Keratinocyte (primary cell): ENCODE measurements around the gene MKX. TPM values are rescaled to one million over a fixed set of nuclear protein-coding genes. Genes with fewer than 3 reads are reported as not detected.

Source experiments
- DNase-seq: peaks from one replicate; pipeline ENCODE4 v3.0.0-alpha.2; 2011; ENCODE audit warnings: low read depth, missing footprints, low spot score
- FAIRE-seq: peaks from 2 replicates; lab custom pipeline; 2011; peaks lifted over from hg19 to GRCh38; lab: Jason Lieb, UNC
- H2AFZ ChIP-seq: 2 replicates; pipeline ENCODE4 v1.6.0; 2012; ENCODE audit warnings: low read length, control low read depth, inconsistent platforms; ENCODE audit not compliant: control insufficient read depth
- H3K27ac ChIP-seq: 2 replicates; pipeline ENCODE4 v1.5.1; 2011; ENCODE audit warnings: low read length; ENCODE audit not compliant: control insufficient read depth, insufficient read depth
- H3K27me3 ChIP-seq: 3 replicates; pipeline ENCODE4 v1.6.0; 2011; ENCODE audit warnings: low read length; ENCODE audit not compliant: control insufficient read depth, insufficient read depth; ENCODE audit errors: extremely low read depth
- H3K36me3 ChIP-seq, 2 experiments: 2 replicates in 1 of 2; 3 replicates in 1 of 2; pipeline ENCODE4 v1.5.1; 2011; ENCODE audit warnings: low read length in 2 of 2, mild to moderate bottlenecking in 1 of 2; ENCODE audit not compliant: control insufficient read depth in 2 of 2, insufficient read depth in 2 of 2; ENCODE audit errors: extremely low read depth in 1 of 2
- H3K4me1 ChIP-seq: 3 replicates; pipeline ENCODE4 v1.5.1; 2011; ENCODE audit warnings: low read length; ENCODE audit not compliant: control insufficient read depth, insufficient read depth; ENCODE audit errors: extremely low read depth
- H3K4me2 ChIP-seq: 3 replicates; pipeline ENCODE4 v1.6.0; 2011; ENCODE audit warnings: low read depth, low read length; ENCODE audit not compliant: control insufficient read depth, insufficient read depth; ENCODE audit errors: extremely low read depth
- H3K4me3 ChIP-seq, 3 experiments: fragments of 200-600 bp in 1 of 3; sonication (generic) in 1 of 3; 2 replicates in 2 of 3; 3 replicates in 1 of 3; pipeline ENCODE4 v1.5.1; 2011 to 2016; ENCODE audit warnings: low read length in 3 of 3, mild to moderate bottlenecking in 3 of 3, control low read depth in 2 of 3, inconsistent platforms in 1 of 3, low read depth in 1 of 3, mixed read lengths in 1 of 3, mixed run types in 1 of 3, moderate library complexity in 1 of 3; ENCODE audit not compliant: control insufficient read depth in 2 of 3, insufficient read depth in 2 of 3; ENCODE audit errors: extremely low read depth in 1 of 3
- H3K79me2 ChIP-seq: 2 replicates; pipeline ENCODE4 v1.6.0; 2012; ENCODE audit warnings: low read length; ENCODE audit not compliant: control insufficient read depth, insufficient read depth
- H3K9ac ChIP-seq: 3 replicates; pipeline ENCODE4 v1.6.0; 2011; ENCODE audit warnings: low read length; ENCODE audit not compliant: control insufficient read depth, insufficient read depth; ENCODE audit errors: extremely low read depth
- H3K9me1 ChIP-seq: 3 replicates; pipeline ENCODE4 v1.6.0; 2011; ENCODE audit warnings: low read length; ENCODE audit not compliant: control insufficient read depth, insufficient read depth; ENCODE audit errors: extremely low read depth
- H3K9me3 ChIP-seq: 2 replicates; pipeline ENCODE4 v1.5.1; 2012; ENCODE audit warnings: low read depth, low read length; ENCODE audit not compliant: control insufficient read depth
- H4K20me1 ChIP-seq: 3 replicates; pipeline ENCODE4 v1.6.0; 2011; ENCODE audit warnings: low read length; ENCODE audit not compliant: control insufficient read depth, insufficient read depth; ENCODE audit errors: extremely low read depth
- CTCF ChIP-seq, 3 experiments: IDR thresholded peaks in 1 of 3; conservative IDR thresholded peaks in 1 of 3; optimal IDR thresholded peaks in 1 of 3; 2 replicates in 2 of 3; 3 replicates in 1 of 3; pipeline versions ENCODE3 to v1.5.1; 2011; ENCODE audit warnings: low read length in 3 of 3, mild to moderate bottlenecking in 3 of 3, moderate library complexity in 2 of 3, control low read depth in 1 of 3, inconsistent platforms in 1 of 3; ENCODE audit not compliant: insufficient read depth in 2 of 3; ENCODE audit errors: extremely low read depth in 1 of 3
- EZH2 ChIP-seq: IDR thresholded peaks from one replicate; pipeline ENCODE4 v1.6.1; 2012; ENCODE audit warnings: inconsistent platforms, mild to moderate bottlenecking, low read length, moderate library complexity
- dilution Hi-C: fragments of 300-500 bp; cut with MboI; formaldehyde crosslinking; loops from one replicate; pipeline ENCODE4 v1.7.0; 2020; ENCODE audit warnings: low sequenced_read_pairs; ENCODE audit not compliant: extremely low pct_ligation_motif_present
- polyA plus RNA-seq, 5 experiments: library from polyadenylated mRNA; depleted of rRNA in 3 of 5; stranded (reverse) in 3 of 5; stranded (forward) in 1 of 5; unstranded in 1 of 5; fragments of >200 nt; gene quantifications; 1 replicate in 1 of 5; 2 replicates in 3 of 5; 3 replicates in 1 of 5; pipeline versions ENCODE4 v1.2.1 to v1.2.3, GENCODE V29; 2011 to 2012; ENCODE audit warnings: missing spikeins in 2 of 5, low read depth in 1 of 5, low replicate concordance in 1 of 5

The MKX gene
- polyA plus RNA-seq, 1 donor (not counting 4 experiments of a cell fraction or from before 2014, with no cell fraction given), result 0.04 TPM

- Histone ChIP-seq H3K9ac (no peak overlapping the region), H2AFZ (no peak overlapping the region), H3K36me3 (no peaks in the 10 kb centered on the region), H3K9me1 (no peaks in the 10 kb centered on the region), H3K4me2 (no peak overlapping the region), H3K4me3 (no peak overlapping the region), H3K9me3 (no peaks in the 10 kb centered on the region), H4K20me1 (no peaks in the 10 kb centered on the region), H3K27ac (no peak overlapping the region), H3K79me2 (no peaks in the 10 kb centered on the region), H3K27me3 (no peaks in the 10 kb centered on the region), H3K4me1 (no peaks in the 10 kb centered on the region)
- dilution Hi-C loops, result no loop called here
- no peak for TF ChIP-seq EZH2
- TF ChIP-seq CTCF (optimal IDR thresholded peaks at IDR 0.05 in 1 of 3, IDR thresholded peaks at IDR 0.05 in 1 of 3, conservative IDR thresholded peaks at IDR 0.05 in 1 of 3; ENCODE audit: extremely low read depth in 1 of 3, insufficient read depth in 2 of 3, low read length in 3 of 3), result no peak
- FAIRE-seq (peak; percentile 26), DNase-seq (no peak)
These were observed 36.3 kb downstream of the MKX start for GRCh38 chr10:27709304-27709703.

GRCh38 chr10:27701938-27702537 lies 43.6 kb downstream of the MKX start:
- DNase-seq (no peak), FAIRE-seq (no peak)
- dilution Hi-C loops, result no loop called here
- Histone ChIP-seq H3K27ac (no peak overlapping the region), H3K4me3 (no peak overlapping the region), H3K9me1 (no peaks in the 10 kb centered on the region), H3K79me2 (no peaks in the 10 kb centered on the region), H4K20me1 (no peaks in the 10 kb centered on the region), H3K9ac (no peak overlapping the region), H3K4me1 (no peaks in the 10 kb centered on the region), H3K4me2 (no peak overlapping the region), H3K9me3 (no peaks in the 10 kb centered on the region), H3K27me3 (no peaks in the 10 kb centered on the region), H3K36me3 (no peaks in the 10 kb centered on the region), H2AFZ (no peak overlapping the region)
- no peak for TF ChIP-seq CTCF (optimal IDR thresholded peaks at IDR 0.05 in 1 of 3, IDR thresholded peaks at IDR 0.05 in 1 of 3, conservative IDR thresholded peaks at IDR 0.05 in 1 of 3; ENCODE audit: extremely low read depth in 1 of 3, insufficient read depth in 2 of 3, low read length in 3 of 3)
